HG02678 (cell line): Measurements from ENCODE around the gene ETFA.

ENCODE experiments used
- ATAC-seq: cut with Tn5 transposase; IDR thresholded peaks from one replicate; pipeline ENCODE4 v1.9.1; 2021; ENCODE audit warnings: mild to moderate bottlenecking, moderate library complexity; ENCODE audit not compliant: unreplicated experiment

ETFA gene

DNA sequence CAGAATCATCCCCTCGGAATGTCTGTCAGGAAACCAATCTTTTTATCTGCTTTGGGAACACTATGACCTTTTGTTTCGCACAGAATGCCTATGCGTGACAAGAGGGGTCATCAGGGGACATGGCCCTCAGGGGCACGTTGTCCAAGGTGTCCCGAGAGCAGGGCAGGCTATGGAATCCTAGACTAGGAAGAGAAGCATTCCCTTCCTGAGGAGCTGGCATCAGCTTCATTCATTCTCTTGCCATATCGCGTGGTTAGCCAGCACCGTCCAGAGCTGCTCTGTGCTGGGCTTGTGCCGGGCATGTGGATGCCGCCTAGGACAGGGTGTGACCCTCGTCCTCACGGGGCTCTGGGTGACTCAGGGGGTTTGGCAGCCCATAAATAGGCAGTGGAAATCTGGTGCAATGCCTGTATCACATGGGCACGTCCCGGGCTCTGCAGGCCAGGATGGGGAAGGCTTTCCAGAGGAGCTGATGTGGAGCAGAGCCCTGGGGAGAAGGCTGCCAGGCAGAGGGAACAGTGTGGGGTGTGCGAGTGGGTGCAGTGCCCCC lies 133.7 kb downstream of the ETFA start:
- no peak for ATAC-seq

DNA sequence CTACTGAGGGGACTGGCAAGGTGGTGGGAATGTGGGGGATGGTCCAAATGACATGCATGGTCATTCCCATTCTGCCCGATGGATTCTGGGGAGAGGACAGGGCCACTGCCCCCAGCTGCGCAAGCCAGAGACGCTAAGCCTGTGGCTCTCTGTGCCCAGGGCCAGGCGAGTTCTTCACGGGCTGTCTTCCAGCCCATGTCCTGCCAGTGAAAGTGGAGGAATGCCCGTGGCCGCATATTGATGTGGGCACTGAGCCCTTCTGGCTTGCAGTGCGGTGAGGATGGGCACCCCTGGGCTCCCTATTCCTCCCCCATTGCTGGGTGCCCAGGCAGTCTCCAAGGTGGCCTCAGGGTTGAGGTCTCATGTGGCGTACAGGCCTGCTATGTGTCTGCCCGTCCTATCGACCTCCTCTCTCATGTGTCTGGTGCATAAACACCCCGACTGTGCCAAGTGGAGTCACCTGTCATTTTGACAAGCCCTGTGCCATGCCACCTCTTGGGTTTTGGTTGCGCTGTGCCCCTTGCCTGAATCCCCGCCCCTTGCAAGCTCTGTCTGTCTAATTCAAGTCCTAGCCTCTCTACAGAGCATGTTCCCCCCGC lies 134.7 kb downstream of the ETFA start:
- ATAC-seq: no peak

DNA sequence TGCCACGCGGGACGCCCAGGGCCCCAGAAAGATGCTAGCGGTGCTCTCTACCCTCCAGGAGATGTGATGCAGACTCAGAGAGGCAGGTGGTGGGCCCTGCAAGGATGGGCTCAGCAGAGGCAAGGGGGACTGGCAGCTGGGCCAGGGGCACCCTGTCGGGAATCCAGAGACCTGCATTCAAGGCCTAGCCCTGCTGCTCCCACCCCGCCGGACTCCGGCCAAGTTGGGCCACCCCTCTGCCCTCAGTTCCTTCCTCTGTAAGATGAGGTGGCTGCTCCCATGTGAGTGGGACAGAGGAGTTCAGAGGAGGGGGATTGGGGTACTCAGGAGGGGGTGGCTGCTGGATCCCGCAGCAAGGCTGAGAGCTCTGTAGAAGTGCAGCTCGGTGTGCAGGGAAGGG lies 135.2 kb downstream of the ETFA start:
- no peak for ATAC-seq

DNA sequence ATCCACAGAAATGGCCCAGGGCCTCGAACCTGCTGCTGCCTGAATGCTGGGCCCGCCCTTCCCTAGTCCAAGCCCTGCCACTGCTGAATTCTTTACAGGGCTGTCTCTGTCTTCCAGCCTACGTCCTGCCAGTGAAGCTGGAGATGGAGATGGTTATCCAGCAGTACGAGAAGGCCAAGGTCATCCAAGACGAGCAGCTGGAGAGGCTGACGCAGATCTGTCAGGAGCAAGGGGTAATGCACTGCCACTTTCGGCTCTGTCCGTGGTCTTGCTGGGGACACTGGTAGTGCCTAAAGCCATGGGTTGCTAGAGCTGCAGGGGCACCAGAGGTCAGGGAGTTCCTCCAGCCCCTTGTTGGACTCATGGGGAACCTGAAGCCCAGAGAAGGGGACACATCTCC lies 135.8 kb downstream of the ETFA start:
- ATAC-seq: no peak

GRCh38 chr15:76174654-76175053 lies 136.6 kb downstream of the ETFA start:
- ATAC-seq: no peak

DNA sequence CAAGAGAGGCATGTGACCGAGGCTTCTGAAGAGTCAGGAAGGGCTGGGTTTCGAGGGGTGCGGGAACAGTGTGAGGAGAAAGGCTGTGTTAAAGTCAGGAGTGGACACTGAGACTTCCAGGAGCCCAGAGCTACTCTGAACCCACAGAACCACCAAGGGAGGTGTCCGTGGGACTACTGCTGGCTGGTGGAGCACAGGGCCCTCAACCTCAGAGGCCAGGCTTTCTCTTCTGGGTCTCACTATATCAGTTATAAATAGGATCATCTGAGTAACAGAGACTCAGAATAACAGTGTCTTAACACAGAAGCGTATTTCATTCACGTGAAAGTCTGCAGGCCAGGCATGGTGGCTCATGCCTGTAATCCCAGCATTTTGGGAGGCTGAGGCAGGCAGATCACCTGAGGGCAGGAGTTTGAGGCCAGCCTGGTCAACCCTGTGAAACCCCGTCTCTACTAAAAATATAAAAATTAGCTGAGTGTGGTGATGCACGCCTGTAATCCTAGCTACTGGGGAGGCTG lies 137.9 kb downstream of the ETFA start:
- ATAC-seq: no peak

DNA sequence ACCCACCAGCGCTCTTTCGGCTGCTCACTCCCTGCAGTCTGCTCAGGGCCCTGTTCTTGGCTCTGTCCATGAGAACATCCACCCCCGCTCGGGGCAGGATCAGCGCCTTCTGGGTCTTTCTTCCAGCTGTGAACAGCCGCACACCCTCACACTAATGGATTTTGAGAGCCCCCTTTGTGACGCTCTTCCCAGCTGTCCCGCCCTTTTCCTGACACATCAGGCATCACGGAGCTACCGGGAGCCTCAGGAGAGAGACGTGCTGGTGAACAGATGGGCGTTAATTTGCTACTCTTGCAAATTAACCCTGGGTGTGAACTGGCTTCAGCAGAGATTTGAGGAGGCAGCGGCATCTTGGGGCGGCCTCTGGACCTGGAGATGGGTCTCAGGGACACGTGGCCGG lies 138.5 kb downstream of the ETFA start:
- no peak for ATAC-seq

- ATAC-seq: no peak
These were observed 141.1 kb downstream of the ETFA start for GRCh38 chr15:76169911-76170800.

DNA sequence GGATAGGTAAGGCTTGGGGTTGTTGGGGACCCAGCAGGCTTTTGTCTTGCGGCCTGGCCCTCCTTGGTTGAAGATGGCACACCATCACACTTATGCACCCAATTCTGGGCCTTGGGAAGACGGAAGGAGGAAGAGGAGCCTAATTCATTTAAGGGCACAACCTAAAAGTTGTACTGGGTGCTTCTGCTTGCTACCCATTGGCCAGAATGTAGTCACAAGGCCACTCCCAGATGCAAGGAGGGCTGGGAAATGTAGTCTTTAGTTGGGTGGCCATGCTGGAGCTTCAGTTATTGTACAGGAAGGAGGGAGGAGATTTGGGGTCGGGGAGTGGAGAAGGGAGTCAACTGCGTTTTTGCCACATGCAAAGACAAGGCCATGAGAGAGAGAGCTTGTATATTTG lies 142.3 kb downstream of the ETFA start:
- ATAC-seq: no peak

- ATAC-seq: no peak
These were observed 142.9 kb downstream of the ETFA start for GRCh38 chr15:76168237-76168984.

DNA sequence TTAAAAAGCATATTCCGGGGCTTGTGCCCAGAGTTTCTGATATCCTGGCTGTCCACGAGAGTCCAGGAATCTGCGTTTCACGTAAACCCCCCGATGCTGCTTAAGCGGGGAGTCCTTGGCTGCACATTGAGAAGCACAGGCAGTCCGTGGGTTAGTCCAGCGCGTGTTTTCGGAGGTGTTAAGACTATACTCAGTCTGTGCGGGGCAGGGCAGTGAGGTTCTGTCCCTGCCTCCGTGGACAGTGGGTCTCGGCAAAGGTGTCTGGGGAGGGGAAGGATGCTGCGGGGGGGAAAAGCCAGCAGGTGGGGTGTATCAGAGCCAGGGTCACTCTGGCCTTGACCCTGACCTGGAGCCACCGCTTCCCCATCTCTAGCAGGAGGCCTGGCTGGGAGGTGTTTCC lies 145.3 kb downstream of the ETFA start:
- ATAC-seq: no peak
